Omental fat pad (tissue), 4 donors: Measurements from ENCODE around the gene ANGPT4. TPM values are rescaled to one million over a fixed set of nuclear protein-coding genes. Genes with fewer than 3 reads are reported as not detected.

ENCODE experiments used
- ATAC-seq: fragments of 150-250 bp; one replicate; pipeline ENCODE4 v1.9.1; 2016; ENCODE audit warnings: mild to moderate bottlenecking, moderate library complexity; ENCODE audit not compliant: low FRiP score
- DNase-seq: peaks from one replicate; pipeline ENCODE4 v3.0.0-alpha.2; 2019; ENCODE audit warnings: low spot score
- total RNA-seq, 4 donors: library from RNA; depleted of rRNA; stranded (reverse); fragments of >200 nt; gene quantifications; one replicate each; pipeline ENCODE4 v1.1.0, GENCODE V29; 2016
- TF ChIP-seq, protein P1 (sequence below), 3 donors: fragments of 450-650 bp; IDR thresholded peaks; one replicate each; pipeline ENCODE4 v1.5.1; 2016 to 2017; ENCODE audit warnings: antibody characterized with exemption in 3 of 3, mild to moderate bottlenecking in 3 of 3, moderate library complexity in 2 of 3

Gene ANGPT4
- total RNA-seq, 4 donors from 2014 or later = 0.44 to 27.6 (median 3.4) TPM

DNA sequence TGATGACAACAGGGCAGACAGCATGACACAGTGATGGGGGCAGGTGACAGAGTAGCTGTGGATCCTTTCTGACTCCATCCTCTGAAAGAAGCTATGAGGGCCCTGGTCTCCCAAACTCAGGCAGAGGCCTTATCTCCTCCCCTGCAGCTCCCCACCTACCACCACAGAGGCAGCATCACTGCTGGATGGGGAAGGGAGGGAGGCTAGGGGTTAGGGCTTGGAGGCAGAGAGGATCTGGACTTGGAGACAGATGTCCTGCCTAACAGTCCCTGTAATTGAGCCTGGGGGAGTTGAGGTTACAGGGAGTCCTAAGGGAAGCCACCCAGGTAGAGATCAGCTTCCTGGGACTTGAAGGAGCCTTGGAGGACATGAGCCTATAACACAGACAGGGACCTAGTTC, 44.7 kb downstream of the ANGPT4 start:
- ATAC-seq = no peak
- TF ChIP-seq, protein P1, sequence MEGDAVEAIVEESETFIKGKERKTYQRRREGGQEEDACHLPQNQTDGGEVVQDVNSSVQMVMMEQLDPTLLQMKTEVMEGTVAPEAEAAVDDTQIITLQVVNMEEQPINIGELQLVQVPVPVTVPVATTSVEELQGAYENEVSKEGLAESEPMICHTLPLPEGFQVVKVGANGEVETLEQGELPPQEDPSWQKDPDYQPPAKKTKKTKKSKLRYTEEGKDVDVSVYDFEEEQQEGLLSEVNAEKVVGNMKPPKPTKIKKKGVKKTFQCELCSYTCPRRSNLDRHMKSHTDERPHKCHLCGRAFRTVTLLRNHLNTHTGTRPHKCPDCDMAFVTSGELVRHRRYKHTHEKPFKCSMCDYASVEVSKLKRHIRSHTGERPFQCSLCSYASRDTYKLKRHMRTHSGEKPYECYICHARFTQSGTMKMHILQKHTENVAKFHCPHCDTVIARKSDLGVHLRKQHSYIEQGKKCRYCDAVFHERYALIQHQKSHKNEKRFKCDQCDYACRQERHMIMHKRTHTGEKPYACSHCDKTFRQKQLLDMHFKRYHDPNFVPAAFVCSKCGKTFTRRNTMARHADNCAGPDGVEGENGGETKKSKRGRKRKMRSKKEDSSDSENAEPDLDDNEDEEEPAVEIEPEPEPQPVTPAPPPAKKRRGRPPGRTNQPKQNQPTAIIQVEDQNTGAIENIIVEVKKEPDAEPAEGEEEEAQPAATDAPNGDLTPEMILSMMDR (IDR thresholded peaks at IDR 0.05) = no peak
- no peak for DNase-seq

DNA sequence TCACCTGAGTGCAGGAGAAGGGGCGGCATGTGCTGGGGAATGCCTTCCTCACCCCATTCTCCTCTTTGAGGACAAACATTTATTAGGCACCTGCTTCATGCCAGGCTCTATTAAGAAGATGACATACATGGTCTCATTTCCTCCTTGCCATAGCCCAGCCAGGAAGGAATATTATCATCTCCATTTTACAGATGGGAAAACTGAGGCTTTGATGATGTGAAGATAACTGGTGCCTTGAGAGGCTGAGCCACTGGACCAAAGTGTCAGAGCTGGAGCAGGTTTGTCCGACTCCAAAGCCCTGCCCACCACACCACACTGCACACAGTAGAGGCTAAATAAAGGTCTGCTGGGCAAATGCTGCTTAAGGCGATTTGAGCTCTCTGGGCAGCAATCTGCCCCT, 45.4 kb downstream of the ANGPT4 start:
- ATAC-seq (no peak), DNase-seq (no peak)
- TF ChIP-seq, protein P1 (IDR thresholded peaks at IDR 0.05) = no peak

DNA sequence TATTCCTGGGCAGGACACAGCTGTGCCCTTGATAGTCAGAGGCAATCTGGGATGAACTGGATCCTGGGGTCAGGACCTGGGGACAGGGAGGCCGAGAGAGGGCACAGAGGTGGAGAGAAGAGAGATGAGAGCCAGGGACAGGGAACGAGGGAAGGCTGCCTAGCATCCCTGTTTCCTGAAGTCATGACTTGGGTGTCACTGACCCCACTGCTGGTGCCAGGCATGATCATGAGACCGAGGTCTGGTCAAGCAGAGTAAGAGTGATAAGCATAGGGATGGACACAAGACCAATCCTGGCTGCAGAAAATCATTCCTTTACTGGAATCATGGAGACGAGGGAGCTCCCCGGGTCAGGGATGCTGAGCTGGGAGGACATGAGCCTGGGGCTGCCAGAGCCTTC, 46.5 kb downstream of the ANGPT4 start:
- no peak for ATAC-seq

DNA sequence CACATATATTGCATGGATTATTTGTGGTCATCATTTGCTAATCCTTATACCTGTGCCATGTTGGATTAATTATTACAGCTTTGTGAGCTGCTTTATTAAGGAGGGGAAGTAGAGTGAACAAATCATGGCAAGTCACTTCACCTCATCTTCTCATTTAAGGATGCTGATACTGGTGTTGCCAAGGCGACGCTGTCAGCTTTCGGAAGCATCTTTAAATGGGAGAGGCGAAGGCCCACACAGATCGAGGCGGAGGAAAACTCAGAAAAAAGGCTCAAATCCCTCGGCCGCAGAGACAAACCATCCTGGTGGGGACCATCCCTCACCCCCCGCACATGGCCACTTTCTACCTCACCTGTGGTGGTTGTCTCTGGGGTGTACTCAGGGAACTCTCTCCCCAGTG, 47.9 kb downstream of the ANGPT4 start:
- no peak for DNase-seq
- no peak for ATAC-seq
- TF ChIP-seq, protein P1 (IDR thresholded peaks at IDR 0.05) = no peak

More for the DNA sequence above, 46.5 kb downstream of the ANGPT4 start:
- TF ChIP-seq, protein P1 (IDR thresholded peaks at IDR 0.05) = no peak
- DNase-seq = no peak

DNA sequence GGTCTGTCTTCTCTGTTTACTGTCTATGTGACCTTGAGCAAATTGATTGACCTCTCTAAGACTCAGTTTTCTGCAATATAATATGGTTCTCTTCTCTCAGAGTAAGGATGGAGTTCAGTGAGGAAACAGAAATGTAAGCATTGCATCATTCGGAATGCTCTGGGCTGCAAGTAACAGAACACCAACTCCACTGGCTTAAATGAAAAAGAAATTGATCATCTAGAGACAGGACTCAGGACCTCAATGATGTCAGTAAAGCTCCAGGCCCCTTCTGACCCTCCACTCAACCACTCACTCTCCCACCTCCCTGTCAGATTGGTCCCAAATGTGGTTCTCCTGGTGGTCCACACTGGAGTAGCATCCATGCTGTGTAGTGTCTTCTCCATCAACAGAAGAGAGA, 50.7 kb downstream of the ANGPT4 start:
- no peak for DNase-seq
- TF ChIP-seq, protein P1 (IDR thresholded peaks at IDR 0.05) = no peak
- ATAC-seq = no peak

DNA sequence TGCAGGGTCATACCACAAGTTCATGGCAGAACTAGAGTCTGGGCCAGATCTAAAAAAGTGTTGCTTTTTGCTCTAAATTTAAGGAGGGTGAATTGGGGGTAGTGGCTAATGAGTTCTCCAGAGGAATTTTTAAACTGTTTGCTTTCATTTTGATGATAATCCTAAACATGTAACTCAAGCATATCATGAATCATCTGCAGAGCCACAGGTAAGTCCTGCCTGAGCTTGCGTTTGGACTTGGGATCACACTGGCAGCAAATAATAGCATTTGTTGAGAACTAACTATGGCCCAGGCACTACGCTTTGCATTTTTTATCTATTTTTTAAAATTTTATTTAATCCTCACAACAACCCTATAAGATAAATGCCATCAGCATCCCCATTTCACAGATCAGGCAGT, 55.2 kb downstream of the ANGPT4 start:
- TF ChIP-seq, protein P1 (IDR thresholded peaks at IDR 0.05) = no peak
- no peak for DNase-seq
- ATAC-seq = no peak

DNA sequence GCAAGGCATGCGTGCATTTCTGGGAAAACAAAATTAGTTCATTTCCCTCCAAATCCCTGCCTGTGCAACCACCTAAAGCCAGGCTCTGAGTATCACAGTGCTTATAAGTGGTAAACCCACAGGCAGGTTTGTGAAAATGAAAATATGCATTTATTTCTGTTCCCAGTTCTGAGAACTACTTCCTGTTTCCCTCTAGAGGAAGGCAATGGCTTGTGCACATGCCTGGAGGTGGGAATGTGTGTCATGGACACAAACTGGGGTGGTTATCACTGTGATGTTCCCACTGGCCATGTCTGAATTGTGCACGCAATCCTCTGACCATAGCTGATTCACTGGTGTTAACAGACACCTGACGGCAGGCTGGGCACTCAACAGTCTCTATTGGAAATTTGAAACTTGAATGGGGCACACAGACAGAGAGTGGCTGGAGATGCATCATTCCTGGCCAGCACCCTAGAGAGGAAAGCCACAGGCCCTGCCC, 56.3 kb downstream of the ANGPT4 start:
- TF ChIP-seq, protein P1 (IDR thresholded peaks at IDR 0.05) = no peak
- DNase-seq (no peak), ATAC-seq (no peak)
